ENCODE results near the gene SCARB1.

DNA sequence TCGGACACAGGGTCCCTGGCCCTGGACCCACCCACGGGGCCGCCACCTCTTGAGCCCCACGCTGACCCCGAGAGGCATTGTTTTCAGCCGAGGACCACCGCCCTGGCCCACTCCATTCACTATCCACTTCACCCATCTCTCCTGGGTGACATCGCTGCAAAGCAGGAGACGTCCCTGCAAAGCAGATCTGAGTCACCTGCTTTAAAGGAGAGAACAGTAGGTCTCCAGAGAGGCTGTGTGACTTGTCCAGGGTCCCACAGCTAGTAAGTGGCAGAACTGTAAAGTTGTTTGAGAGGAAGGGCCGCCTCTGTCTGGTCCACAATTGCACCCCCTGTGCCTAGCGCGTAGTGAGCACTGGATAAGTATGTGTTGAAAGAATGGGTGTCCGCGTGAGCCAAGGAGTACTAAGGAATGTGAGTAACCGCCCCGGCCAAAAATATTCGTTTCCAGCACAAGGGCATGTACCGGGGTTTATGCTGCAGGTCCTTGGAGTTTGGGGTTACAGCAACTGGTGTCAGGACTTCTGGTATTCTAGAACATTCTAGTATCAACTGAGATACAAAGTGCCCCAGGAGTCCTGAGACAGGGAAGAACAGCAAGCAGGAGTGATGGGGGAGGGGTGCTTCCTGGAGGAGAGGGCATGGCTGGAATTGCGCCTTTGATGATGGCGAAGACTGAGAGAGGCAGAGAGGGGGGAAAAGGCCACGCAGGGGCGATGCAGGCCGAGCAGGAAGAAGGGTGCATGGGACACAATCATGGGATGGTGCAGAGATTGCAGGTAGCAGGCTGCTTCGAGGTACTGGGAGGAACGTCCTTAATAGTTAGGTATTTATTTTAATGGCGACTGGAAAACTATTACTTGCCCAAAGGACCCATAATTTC lies 91.1 kb downstream of the SCARB1 start:
- TF ChIP-seq, protein P1, sequence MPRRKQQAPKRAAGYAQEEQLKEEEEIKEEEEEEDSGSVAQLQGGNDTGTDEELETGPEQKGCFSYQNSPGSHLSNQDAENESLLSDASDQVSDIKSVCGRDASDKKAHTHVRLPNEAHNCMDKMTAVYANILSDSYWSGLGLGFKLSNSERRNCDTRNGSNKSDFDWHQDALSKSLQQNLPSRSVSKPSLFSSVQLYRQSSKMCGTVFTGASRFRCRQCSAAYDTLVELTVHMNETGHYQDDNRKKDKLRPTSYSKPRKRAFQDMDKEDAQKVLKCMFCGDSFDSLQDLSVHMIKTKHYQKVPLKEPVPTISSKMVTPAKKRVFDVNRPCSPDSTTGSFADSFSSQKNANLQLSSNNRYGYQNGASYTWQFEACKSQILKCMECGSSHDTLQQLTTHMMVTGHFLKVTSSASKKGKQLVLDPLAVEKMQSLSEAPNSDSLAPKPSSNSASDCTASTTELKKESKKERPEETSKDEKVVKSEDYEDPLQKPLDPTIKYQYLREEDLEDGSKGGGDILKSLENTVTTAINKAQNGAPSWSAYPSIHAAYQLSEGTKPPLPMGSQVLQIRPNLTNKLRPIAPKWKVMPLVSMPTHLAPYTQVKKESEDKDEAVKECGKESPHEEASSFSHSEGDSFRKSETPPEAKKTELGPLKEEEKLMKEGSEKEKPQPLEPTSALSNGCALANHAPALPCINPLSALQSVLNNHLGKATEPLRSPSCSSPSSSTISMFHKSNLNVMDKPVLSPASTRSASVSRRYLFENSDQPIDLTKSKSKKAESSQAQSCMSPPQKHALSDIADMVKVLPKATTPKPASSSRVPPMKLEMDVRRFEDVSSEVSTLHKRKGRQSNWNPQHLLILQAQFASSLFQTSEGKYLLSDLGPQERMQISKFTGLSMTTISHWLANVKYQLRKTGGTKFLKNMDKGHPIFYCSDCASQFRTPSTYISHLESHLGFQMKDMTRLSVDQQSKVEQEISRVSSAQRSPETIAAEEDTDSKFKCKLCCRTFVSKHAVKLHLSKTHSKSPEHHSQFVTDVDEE (CRISPR knock-in tag; IDR thresholded peaks at IDR 0.05): no peak
- no peak for TF ChIP-seq TCF4 (CRISPR knock-in tag; IDR thresholded peaks at IDR 0.05; ENCODE audit: borderline replicate concordance)
- TF ChIP-seq ARNTL (CRISPR knock-in tag; IDR thresholded peaks at IDR 0.05; ENCODE audit: borderline replicate concordance, low read depth): no peak
- no peak for TF ChIP-seq RARB (CRISPR knock-in tag; IDR thresholded peaks at IDR 0.05)
- TF ChIP-seq, protein P2, sequence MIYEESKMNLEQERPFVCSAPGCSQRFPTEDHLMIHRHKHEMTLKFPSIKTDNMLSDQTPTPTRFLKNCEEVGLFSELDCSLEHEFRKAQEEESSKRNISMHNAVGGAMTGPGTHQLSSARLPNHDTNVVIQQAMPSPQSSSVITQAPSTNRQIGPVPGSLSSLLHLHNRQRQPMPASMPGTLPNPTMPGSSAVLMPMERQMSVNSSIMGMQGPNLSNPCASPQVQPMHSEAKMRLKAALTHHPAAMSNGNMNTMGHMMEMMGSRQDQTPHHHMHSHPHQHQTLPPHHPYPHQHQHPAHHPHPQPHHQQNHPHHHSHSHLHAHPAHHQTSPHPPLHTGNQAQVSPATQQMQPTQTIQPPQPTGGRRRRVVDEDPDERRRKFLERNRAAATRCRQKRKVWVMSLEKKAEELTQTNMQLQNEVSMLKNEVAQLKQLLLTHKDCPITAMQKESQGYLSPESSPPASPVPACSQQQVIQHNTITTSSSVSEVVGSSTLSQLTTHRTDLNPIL (CRISPR knock-in tag; IDR thresholded peaks at IDR 0.05; ENCODE audit: low read depth): no peak
- TF ChIP-seq ZFP30 (CRISPR knock-in tag; IDR thresholded peaks at IDR 0.05): no peak
